Astrocyte of the spinal cord (primary cell): ENCODE measurements around the gene HMGN2.

ENCODE experiments used
- DNase-seq: peaks from one replicate; pipeline ENCODE4 v3.0.0; 2011; ENCODE audit warnings: low read depth, low spot score
- H3K4me3 ChIP-seq: 2 replicates; pipeline ENCODE4 v1.5.1; 2011; ENCODE audit warnings: low read depth, mild to moderate bottlenecking, low read length, moderate library complexity
- CTCF ChIP-seq: IDR thresholded peaks from 2 replicates; pipeline ENCODE4 v1.5.1; 2012; ENCODE audit warnings: low read depth, mild to moderate bottlenecking, low read length, inconsistent platforms
- in situ Hi-C: cut with HindIII; loops from 2 replicates; pipeline ENCODE4 v1.10.0; 2017; ENCODE audit warnings: low sequenced_read_pairs

HMGN2 gene

GRCh38 chr1:26468911-26469310 is 3.3 kb upstream of the HMGN2 start:
- H3K4me3 ChIP-seq: no peak overlapping the region
- in situ Hi-C loops: no loop called here
- no peak for DNase-seq
- TF ChIP-seq CTCF: no peak

GRCh38 chr1:26469558-26469957 is 2.7 kb upstream of the HMGN2 start:
- H3K4me3 ChIP-seq: no peak overlapping the region
- no peak for DNase-seq
- no peak for TF ChIP-seq CTCF
- in situ Hi-C loops: no loop called here

- DNase-seq: no peak
- no peak for TF ChIP-seq CTCF
- in situ Hi-C loops: no loop called here
- peak overlapping the region; percentile 54 for H3K4me3 ChIP-seq
Measured at GRCh38 chr1:26470878-26471497, 1.3 kb upstream of the HMGN2 start.

GRCh38 chr1:26471498-26472319 is 531 bp upstream of the HMGN2 start:
- in situ Hi-C loops: no loop called here
- H3K4me3 ChIP-seq: peak overlapping the region; percentile 54
- DNase-seq: peak; percentile 80
- no peak for TF ChIP-seq CTCF

GRCh38 chr1:26472901-26473845 is 933 bp downstream of the HMGN2 start:
- in situ Hi-C loops: no loop called here
- H3K4me3 ChIP-seq: peak overlapping the region; percentile 65
- DNase-seq: peak; percentile 93
- no peak for TF ChIP-seq CTCF

GRCh38 chr1:26474818-26475217 is 2.6 kb downstream of the HMGN2 start:
- no peak overlapping the region for H3K4me3 ChIP-seq
- in situ Hi-C loops: no loop called here

More at GRCh38 chr1:26474818-26475217, 2.6 kb downstream of the HMGN2 start:
- no peak for DNase-seq
- no peak for TF ChIP-seq CTCF
